ENCODE measurements around the gene PCSK1N.
"Not testable (repeated sequence)": the region's sequence is repeated elsewhere in the genome, so short reads cannot be mapped to it uniquely, and the experiment has no call there.

The PCSK1N gene, protein sequence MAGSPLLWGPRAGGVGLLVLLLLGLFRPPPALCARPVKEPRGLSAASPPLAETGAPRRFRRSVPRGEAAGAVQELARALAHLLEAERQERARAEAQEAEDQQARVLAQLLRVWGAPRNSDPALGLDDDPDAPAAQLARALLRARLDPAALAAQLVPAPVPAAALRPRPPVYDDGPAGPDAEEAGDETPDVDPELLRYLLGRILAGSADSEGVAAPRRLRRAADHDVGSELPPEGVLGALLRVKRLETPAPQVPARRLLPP

GRCh38 chrX:48835524-48836329 is at the start of gene PCSK1N:
Gene PCSK1N (minus strand): TSS chrX:48835610. CDS start chrX:48835532, 78 bp downstream.
- no peak for DNase-seq

GRCh38 chrX:48883729-48884128 is 48.3 kb upstream of the PCSK1N start:
- no peak for DNase-seq

- DNase-seq = not testable (repeated sequence)
Observed at GRCh38 chrX:48876944-48877343, 41.5 kb upstream of the PCSK1N start.

- not testable (repeated sequence) for DNase-seq
Observed at GRCh38 chrX:48872017-48872416, 36.6 kb upstream of the PCSK1N start.

DNA sequence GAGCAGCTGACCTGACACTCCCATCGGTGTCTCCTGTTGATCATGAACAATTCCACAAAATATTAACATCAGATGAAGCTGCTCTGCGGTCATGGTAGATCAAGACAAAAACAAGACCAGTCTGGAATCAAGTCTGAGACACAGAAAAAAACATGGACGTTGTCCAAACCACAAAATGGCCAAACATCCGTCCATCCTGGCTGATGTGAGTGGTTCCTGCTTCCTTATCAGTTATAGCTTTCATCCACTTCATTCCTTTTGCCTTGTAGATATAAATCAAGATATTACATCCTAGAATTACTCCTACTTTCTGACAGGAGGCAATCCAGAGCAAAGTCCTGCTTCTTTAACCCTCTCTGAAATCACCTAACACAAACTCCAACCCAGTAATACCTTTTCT is 28.8 kb upstream of the PCSK1N start:
- no peak for DNase-seq

- DNase-seq = no peak
Observed at GRCh38 chrX:48854898-48855297, 19.5 kb upstream of the PCSK1N start.

GRCh38 chrX:48854121-48854804 is 18.9 kb upstream of the PCSK1N start:
- DNase-seq = not testable (repeated sequence)

- DNase-seq = not testable (repeated sequence)
Observed at GRCh38 chrX:48853494-48853893, 18.1 kb upstream of the PCSK1N start.

- DNase-seq = no peak
Observed at GRCh38 chrX:48852857-48853256, 17.4 kb upstream of the PCSK1N start.

- no peak for DNase-seq
Observed at GRCh38 chrX:48848847-48849246, 13.4 kb upstream of the PCSK1N start.

- DNase-seq = no peak
Observed at GRCh38 chrX:48839686-48840085, 4.3 kb upstream of the PCSK1N start.

DNA sequence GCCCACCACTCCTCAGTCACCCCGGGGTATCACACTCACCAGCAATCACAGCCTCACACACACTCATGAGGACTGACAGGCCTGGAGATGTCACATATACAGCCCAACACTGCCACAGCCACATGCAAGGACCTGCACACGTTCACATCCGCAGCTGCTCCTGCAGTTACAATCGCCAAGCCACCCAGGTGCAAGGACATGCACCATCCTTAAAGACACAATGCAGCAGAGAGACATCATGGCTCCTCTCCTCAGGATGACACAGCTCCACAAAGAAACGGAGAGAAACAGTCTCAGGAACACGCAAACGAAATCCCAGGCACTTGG is 1.1 kb downstream of the PCSK1N start:
- DNase-seq = no peak

DNA sequence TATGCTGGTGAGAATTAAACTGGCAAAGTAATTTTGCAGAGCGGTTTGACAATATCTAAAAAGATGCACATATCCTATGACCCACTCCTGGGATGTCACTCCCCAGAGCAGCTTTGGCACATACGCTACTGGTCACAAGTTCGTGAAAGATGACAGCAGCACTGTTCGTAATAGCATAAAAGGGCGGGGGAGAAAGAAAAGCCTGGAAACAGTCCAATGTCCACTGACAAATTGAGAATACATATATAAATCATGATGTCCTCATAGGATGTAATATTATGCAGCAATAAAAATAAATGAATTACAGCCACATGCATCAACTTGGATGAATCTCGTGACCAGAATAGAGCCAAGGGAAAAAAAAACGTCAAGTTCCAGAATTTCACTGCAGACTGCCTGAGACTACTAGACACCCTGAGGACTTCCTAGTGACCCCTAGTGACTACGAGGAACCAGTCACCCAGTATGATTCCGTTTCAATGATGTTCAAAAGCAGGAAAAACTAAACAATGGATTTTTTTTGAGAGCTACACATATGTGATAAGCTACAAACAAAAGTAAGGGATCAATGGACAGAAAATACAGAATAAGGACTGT is 1.8 kb downstream of the PCSK1N start:
- no peak for DNase-seq

- DNase-seq = no peak
Observed at GRCh38 chrX:48831909-48832291, 3.5 kb downstream of the PCSK1N start.

- DNase-seq = no peak
Observed at GRCh38 chrX:48831136-48831908, 4.1 kb downstream of the PCSK1N start.

DNA sequence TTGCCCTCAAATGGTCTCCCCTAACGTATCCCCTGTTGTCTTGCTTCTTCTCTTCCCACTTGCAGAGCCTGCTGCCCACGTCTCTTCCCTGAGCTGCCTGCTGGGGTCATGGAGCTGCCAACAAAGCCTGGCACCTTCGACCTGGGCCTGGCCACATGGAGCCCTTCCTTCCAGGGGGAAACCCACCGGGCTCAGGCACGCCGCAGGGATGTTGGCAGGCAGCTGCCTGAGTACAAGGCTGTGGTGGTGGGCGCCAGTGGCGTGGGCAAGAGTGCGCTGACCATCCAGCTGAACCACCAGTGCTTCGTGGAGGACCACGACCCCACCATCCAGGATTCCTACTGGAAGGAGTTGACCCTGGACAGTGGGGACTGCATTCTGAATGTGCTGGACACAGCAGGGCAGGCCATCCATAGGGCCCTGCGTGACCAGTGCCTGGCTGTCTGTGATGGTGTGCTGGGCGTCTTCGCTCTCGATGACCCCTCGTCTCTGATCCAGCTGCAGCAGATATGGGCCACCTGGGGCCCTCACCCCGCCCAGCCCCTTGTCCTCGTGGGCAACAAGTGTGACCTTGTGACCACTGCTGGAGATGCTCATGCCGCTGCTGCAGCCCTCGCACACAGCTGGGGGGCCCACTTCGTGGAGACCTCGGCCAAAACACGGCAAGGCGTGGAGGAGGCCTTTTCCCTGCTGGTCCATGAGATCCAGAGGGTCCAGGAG is 6.2 kb downstream of the PCSK1N start:
- DNase-seq = no peak

GRCh38 chrX:48827654-48827968 is 7.8 kb downstream of the PCSK1N start:
- DNase-seq = no peak

GRCh38 chrX:48826876-48827653 is 8.3 kb downstream of the PCSK1N start:
- no peak for DNase-seq

DNA sequence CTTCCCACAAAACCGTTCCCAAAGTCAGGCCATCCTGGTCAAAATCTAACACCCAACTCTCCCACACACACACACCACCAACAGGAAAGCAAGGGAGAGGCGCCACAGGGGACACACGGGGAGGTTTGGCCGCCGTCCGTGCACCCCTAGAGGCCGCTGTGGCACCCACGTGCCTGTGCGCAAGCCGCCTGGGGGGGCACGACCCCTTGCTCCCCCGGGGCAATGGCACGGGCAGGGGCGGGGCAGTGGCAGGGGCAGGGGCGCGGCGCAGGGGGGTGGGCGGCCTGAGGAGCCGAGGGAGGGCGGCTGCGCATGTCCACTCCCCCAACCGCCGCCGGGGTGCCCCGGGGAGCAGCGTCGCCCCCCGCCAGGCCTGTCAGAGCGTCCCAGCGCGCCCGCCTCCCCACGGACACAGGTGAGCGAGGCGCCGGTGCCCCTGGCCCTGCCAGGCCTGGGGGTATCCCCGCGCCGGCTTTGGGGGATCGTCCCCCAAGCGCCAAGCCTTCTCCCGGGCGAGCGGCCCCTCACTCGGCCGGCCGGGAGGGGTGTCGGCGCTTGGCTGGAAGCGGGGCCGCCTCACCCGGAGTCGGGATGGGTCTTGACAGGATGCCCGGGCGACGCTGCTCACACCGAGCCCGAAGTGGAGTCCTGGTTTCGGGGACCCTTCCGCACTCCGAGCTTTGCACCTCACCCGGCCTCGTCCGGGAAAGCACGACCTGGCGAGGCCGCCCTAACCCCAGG is 9.1 kb downstream of the PCSK1N start, which contains the start of gene ERAS:
TSS of gene ERAS (plus strand) at position 379 of the 741 bp plus-strand sequence. CDS start 2,611 bp downstream, outside the sequence.
- no peak for DNase-seq

GRCh38 chrX:48824066-48824465 is 11.3 kb downstream of the PCSK1N start:
- no peak for DNase-seq
